ENCODE data around the gene POMC.
"Not testable (repeated sequence)": the region's sequence is repeated elsewhere in the genome, so short reads cannot be mapped to it uniquely, and the experiment has no call there.

The POMC gene

GRCh38 chr2:25168256-25169072 lies at the start of gene POMC:
POMC (minus strand) TSS chr2:25168580; CDS start chr2:25164772, 3,808 bp downstream.
- DNase-seq (ENCODE audit: low read depth in 2 of 3, low spot score in 1 of 3), result peak in 1 of 3 donors; percentile 10

- DNase-seq (ENCODE audit: low read depth in 2 of 3, low spot score in 1 of 3), result no peak
Observed at GRCh38 chr2:25218100-25218499, 49.7 kb upstream of the POMC start.

- peak; percentile 61 to 77 (median 61) for DNase-seq (ENCODE audit: low read depth in 2 of 3, low spot score in 1 of 3)
Observed at GRCh38 chr2:25215948-25216679, 47.7 kb upstream of the POMC start.

- DNase-seq (ENCODE audit: low read depth in 2 of 3, low spot score in 1 of 3), result no peak
Observed at GRCh38 chr2:25215232-25215631, 46.9 kb upstream of the POMC start.

GRCh38 chr2:25213229-25213628 lies 44.8 kb upstream of the POMC start:
- no peak for DNase-seq (ENCODE audit: low read depth in 2 of 3, low spot score in 1 of 3)

GRCh38 chr2:25210923-25211322 lies 42.5 kb upstream of the POMC start:
- not testable (repeated sequence) for DNase-seq (ENCODE audit: low read depth in 2 of 3, low spot score in 1 of 3)

GRCh38 chr2:25207078-25207545 lies 38.7 kb upstream of the POMC start:
- no peak for DNase-seq (ENCODE audit: low read depth in 2 of 3, low spot score in 1 of 3)

GRCh38 chr2:25204190-25204838 lies 35.9 kb upstream of the POMC start:
- no peak for DNase-seq (ENCODE audit: low read depth in 2 of 3, low spot score in 1 of 3)

- no peak for DNase-seq (ENCODE audit: low read depth in 2 of 3, low spot score in 1 of 3)
Observed at GRCh38 chr2:25202275-25202674, 33.9 kb upstream of the POMC start.

GRCh38 chr2:25201794-25202193 lies 33.4 kb upstream of the POMC start:
- no peak for DNase-seq (ENCODE audit: low read depth in 2 of 3, low spot score in 1 of 3)

GRCh38 chr2:25201265-25201664 lies 32.9 kb upstream of the POMC start:
- no peak for DNase-seq (ENCODE audit: low read depth in 2 of 3, low spot score in 1 of 3)

- DNase-seq (ENCODE audit: low read depth in 2 of 3, low spot score in 1 of 3), result no peak
Observed at GRCh38 chr2:25198576-25198975, 30.2 kb upstream of the POMC start.

GRCh38 chr2:25198209-25198525 lies 29.8 kb upstream of the POMC start:
- no peak for DNase-seq (ENCODE audit: low read depth in 2 of 3, low spot score in 1 of 3)

- no peak for DNase-seq (ENCODE audit: low read depth in 2 of 3, low spot score in 1 of 3)
Observed at GRCh38 chr2:25197336-25198208, 29.2 kb upstream of the POMC start.

- DNase-seq (ENCODE audit: low read depth in 2 of 3, low spot score in 1 of 3), result no peak
Observed at GRCh38 chr2:25194576-25195122, 26.3 kb upstream of the POMC start.

GRCh38 chr2:25190536-25190935 lies 22.2 kb upstream of the POMC start:
- no peak for DNase-seq (ENCODE audit: low read depth in 2 of 3, low spot score in 1 of 3)

GRCh38 chr2:25188405-25188804 lies 20.0 kb upstream of the POMC start:
- no peak for DNase-seq (ENCODE audit: low read depth in 2 of 3, low spot score in 1 of 3)

GRCh38 chr2:25187729-25188350 lies 19.5 kb upstream of the POMC start:
- no peak for DNase-seq (ENCODE audit: low read depth in 2 of 3, low spot score in 1 of 3)

- DNase-seq (ENCODE audit: low read depth in 2 of 3, low spot score in 1 of 3), result no peak
Observed at GRCh38 chr2:25184254-25184653, 15.9 kb upstream of the POMC start.

GRCh38 chr2:25178976-25179375 lies 10.6 kb upstream of the POMC start:
- no peak for DNase-seq (ENCODE audit: low read depth in 2 of 3, low spot score in 1 of 3)

Measured in stimulated activated CD4-positive, alpha-beta T cell treated with anti-CD3 and anti-CD28 coated beads, Interleukin-12 subunit alpha, Interleukin-12 subunit beta, amount 100 ng/mL, for 48 hours (primary cell).